IPS-15b (cell line): ENCODE data around the gene CHST11.

ENCODE experiments used
- H3K27me3 ChIP-seq: one replicate; pipeline ENCODE4 v1.6.1; 2013; ENCODE audit warnings: low read length; ENCODE audit not compliant: control insufficient read depth, insufficient read depth
- H3K36me3 ChIP-seq: one replicate; pipeline ENCODE4 v1.6.1; 2013; ENCODE audit warnings: low read length; ENCODE audit not compliant: control insufficient read depth, insufficient read depth
- H3K4me1 ChIP-seq: one replicate; pipeline ENCODE4 v1.6.1; 2013; ENCODE audit warnings: mild to moderate bottlenecking, low read length; ENCODE audit not compliant: control insufficient read depth, insufficient read depth
- H3K4me3 ChIP-seq: one replicate; pipeline ENCODE4 v1.5.1; 2013; ENCODE audit warnings: low read depth, low read length
- H3K9ac ChIP-seq: one replicate; pipeline ENCODE4 v1.6.1; 2013; ENCODE audit warnings: low read depth, mild to moderate bottlenecking, low read length
- H3K9me3 ChIP-seq: one replicate; pipeline ENCODE4 v1.6.1; 2013; ENCODE audit warnings: mild to moderate bottlenecking, low read length; ENCODE audit not compliant: control insufficient read depth, insufficient read depth

The CHST11 gene

GRCh38 chr12:104638218-104638850 is 181.6 kb downstream of the CHST11 start:
- H3K4me3 ChIP-seq: no peak overlapping the region
- no peaks in the 10 kb centered on the region for H3K36me3 ChIP-seq
- no peak overlapping the region for H3K9ac ChIP-seq
- no peaks in the 10 kb centered on the region for H3K4me1 ChIP-seq
- no peaks in the 10 kb centered on the region for H3K27me3 ChIP-seq
- H3K9me3 ChIP-seq: no peaks in the 10 kb centered on the region

DNA sequence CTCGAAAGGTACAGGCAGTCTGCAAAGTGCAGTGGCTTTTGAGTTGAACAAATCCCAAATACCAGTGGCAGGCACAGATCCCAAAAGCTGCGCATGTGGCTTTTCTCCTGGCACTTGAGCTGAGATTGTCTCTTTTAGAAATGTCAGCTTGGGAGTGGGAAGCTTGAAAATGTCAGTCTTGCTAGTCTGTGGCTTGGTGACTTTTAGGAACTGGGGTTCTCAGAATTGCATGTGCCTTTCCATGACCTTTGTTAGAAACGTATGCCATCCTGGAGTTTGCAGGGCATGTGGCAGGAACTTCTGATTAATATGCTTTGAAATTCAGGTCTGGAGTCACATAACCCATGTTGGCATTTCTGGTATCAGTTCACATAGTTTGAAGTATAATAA is 182.1 kb downstream of the CHST11 start:
- no peak overlapping the region for H3K9ac ChIP-seq
- H3K27me3 ChIP-seq: no peaks in the 10 kb centered on the region
- H3K36me3 ChIP-seq: no peaks in the 10 kb centered on the region
- no peak overlapping the region for H3K4me3 ChIP-seq
- no peaks in the 10 kb centered on the region for H3K4me1 ChIP-seq
- H3K9me3 ChIP-seq: no peaks in the 10 kb centered on the region

- no peaks in the 10 kb centered on the region for H3K36me3 ChIP-seq
- no peaks in the 10 kb centered on the region for H3K27me3 ChIP-seq
- no peaks in the 10 kb centered on the region for H3K9me3 ChIP-seq
- no peak overlapping the region for H3K9ac ChIP-seq
- H3K4me3 ChIP-seq: no peak overlapping the region
- no peaks in the 10 kb centered on the region for H3K4me1 ChIP-seq
These were observed 184.2 kb downstream of the CHST11 start for GRCh38 chr12:104640956-104641355.

DNA sequence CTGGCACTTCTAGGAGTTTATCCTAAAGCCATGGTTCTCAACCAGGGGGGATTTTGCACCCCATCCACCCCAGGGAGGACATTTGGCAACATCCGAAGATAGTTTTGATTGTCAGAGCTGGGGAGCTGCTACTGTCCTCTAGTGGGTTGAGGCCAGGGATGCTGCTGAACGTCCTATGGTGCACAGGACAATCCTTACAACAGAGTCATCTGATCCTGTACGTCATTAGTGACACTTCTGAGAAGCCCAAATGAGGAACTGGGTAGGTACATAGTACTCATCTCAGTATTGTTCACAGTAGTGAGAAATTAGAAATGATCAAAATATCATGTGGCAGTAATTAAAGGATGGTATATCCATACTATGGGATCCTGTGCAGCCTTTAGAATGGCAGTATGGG is 185.1 kb downstream of the CHST11 start:
- Histone ChIP-seq H3K9ac (no peak overlapping the region), H3K4me3 (no peak overlapping the region), H3K27me3 (no peaks in the 10 kb centered on the region), H3K36me3 (no peaks in the 10 kb centered on the region), H3K4me1 (no peaks in the 10 kb centered on the region), H3K9me3 (no peaks in the 10 kb centered on the region)

DNA sequence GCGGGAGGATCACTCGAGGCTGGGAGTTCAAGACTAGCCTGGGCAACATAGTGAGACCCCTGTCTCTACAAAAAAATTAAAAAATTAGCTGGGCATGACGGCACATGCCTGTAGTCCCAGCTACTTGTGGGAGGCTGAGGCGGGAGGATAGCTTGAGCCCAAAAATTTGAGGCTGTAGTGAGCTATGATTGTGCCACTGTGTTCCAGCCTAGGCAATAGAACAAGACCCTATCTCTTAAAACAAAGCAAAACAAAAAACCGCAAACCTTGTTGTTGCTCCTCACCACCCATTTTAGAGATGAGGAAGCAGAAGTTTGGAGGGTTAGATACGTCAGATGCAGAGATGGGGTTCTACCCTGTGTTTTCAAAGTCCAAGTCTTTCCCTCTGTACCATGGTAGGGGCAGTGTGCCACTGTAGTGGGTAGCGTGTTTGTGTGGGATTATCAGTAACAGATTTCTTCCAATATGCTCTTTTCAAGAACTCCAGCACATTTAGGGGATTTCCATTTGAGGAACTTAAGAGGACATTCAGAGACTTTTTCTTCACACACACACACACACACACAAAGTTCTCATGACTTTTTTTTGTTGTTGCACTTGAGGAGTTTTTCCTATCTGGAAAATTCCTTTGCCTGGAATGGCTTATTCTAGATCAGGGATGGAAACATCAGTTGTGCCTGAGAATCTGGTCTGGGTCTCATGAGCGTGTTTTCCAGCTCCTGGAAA is 186.5 kb downstream of the CHST11 start:
- Histone ChIP-seq H3K36me3 (no peaks in the 10 kb centered on the region), H3K9ac (no peak overlapping the region)

GRCh38 chr12:104643819-104644669 is 187.3 kb downstream of the CHST11 start:
- Histone ChIP-seq H3K9ac (no peak overlapping the region), H3K9me3 (no peaks in the 10 kb centered on the region), H3K36me3 (no peaks in the 10 kb centered on the region), H3K4me1 (no peaks in the 10 kb centered on the region), H3K4me3 (no peak overlapping the region), H3K27me3 (no peaks in the 10 kb centered on the region)

More for the DNA sequence above, 186.5 kb downstream of the CHST11 start:
- no peaks in the 10 kb centered on the region for H3K27me3 ChIP-seq
- no peaks in the 10 kb centered on the region for H3K4me1 ChIP-seq
- H3K9me3 ChIP-seq: no peaks in the 10 kb centered on the region
- no peak overlapping the region for H3K4me3 ChIP-seq

GRCh38 chr12:104648756-104649155 is 192.0 kb downstream of the CHST11 start:
- Histone ChIP-seq H3K9me3 (no peaks in the 10 kb centered on the region), H3K36me3 (no peaks in the 10 kb centered on the region), H3K4me1 (no peaks in the 10 kb centered on the region), H3K27me3 (no peaks in the 10 kb centered on the region), H3K9ac (no peak overlapping the region), H3K4me3 (no peak overlapping the region)

- no peaks in the 10 kb centered on the region for H3K9me3 ChIP-seq
- no peak overlapping the region for H3K4me3 ChIP-seq
- no peaks in the 10 kb centered on the region for H3K36me3 ChIP-seq
- H3K27me3 ChIP-seq: no peaks in the 10 kb centered on the region
- H3K9ac ChIP-seq: no peak overlapping the region
- no peaks in the 10 kb centered on the region for H3K4me1 ChIP-seq
These were observed 192.6 kb downstream of the CHST11 start for GRCh38 chr12:104649217-104649824.

GRCh38 chr12:104649921-104650320 is 193.2 kb downstream of the CHST11 start:
- H3K4me1 ChIP-seq: peaks cover 3% of the 10 kb centered on the region

GRCh38 chr12:104650541-104650940 is 193.8 kb downstream of the CHST11 start:
- Histone ChIP-seq H3K9me3 (no peaks in the 10 kb centered on the region), H3K4me1 (peaks cover 3% of the 10 kb centered on the region), H3K27me3 (no peaks in the 10 kb centered on the region), H3K4me3 (no peak overlapping the region), H3K36me3 (no peaks in the 10 kb centered on the region), H3K9ac (no peak overlapping the region)

More at GRCh38 chr12:104649921-104650320, 193.2 kb downstream of the CHST11 start:
- H3K27me3 ChIP-seq: no peaks in the 10 kb centered on the region
- no peak overlapping the region for H3K4me3 ChIP-seq
- H3K9me3 ChIP-seq: no peaks in the 10 kb centered on the region
- H3K36me3 ChIP-seq: no peaks in the 10 kb centered on the region
- no peak overlapping the region for H3K9ac ChIP-seq

DNA sequence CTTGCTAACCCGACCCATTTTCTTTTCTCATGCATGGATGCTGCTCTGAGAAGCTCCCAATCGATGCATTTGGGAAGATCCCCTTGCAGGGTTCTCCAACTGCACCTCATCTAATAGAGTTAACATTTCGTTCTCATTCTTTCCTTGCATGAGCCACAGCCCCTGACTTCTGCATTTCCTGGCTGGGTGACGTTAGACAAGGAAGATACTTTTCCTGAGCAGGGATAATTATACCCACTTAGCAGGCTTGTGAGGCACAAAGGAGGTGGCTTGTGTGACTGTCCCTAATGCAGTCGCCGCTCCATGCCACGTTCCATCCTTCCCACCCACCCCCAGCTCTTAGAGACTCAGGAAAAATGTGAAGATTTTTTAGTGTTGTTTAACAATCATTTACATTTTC is 195.1 kb downstream of the CHST11 start:
- H3K9me3 ChIP-seq: no peaks in the 10 kb centered on the region
- H3K4me3 ChIP-seq: no peak overlapping the region
- H3K4me1 ChIP-seq: peaks cover 3% of the 10 kb centered on the region
- no peak overlapping the region for H3K9ac ChIP-seq
- no peaks in the 10 kb centered on the region for H3K27me3 ChIP-seq
- H3K36me3 ChIP-seq: no peaks in the 10 kb centered on the region
